HL-60 (cell line): ENCODE measurements around the gene TMIGD2.

Experiments
- DNase-seq, 2 experiments: peaks; one replicate each; pipeline ENCODE4 v3.0.0-alpha.2; 2010 to 2020; ENCODE audit warnings: low read depth in 1 of 2, low spot score in 1 of 2
- H3K27ac ChIP-seq: fragments of 250-450 bp; sonication (Bioruptor Pico); replicated peaks from 2 replicates; pipeline ENCODE4 v1.5.1; 2020; ENCODE audit warnings: mild to moderate bottlenecking, moderate library complexity
- H3K27me3 ChIP-seq: fragments of 250-450 bp; sonication (Bioruptor Pico); 2 replicates; pipeline ENCODE4 v1.5.1; 2021; ENCODE audit warnings: mild to moderate bottlenecking, moderate library complexity; ENCODE audit not compliant: insufficient read depth, poor library complexity, severe bottlenecking
- H3K4me3 ChIP-seq: replicated peaks from 2 replicates; pipeline ENCODE4 v1.5.1; 2011; ENCODE audit warnings: mild to moderate bottlenecking, control low read depth, low read length; ENCODE audit not compliant: insufficient read depth
- GABPA ChIP-seq: IDR thresholded peaks from 2 replicates; pipeline ENCODE4 v1.6.1; 2012; ENCODE audit warnings: low read depth
- POLR2AphosphoS5 ChIP-seq: IDR thresholded peaks from 2 replicates; pipeline ENCODE4 v1.6.1; 2012; ENCODE audit warnings: low read depth
- REST ChIP-seq: IDR thresholded peaks from 2 replicates; pipeline ENCODE4 v1.6.1; 2012; ENCODE audit warnings: low read depth; ENCODE audit not compliant: insufficient replicate concordance
- SPI1 ChIP-seq: IDR thresholded peaks from 2 replicates; pipeline ENCODE4 v1.6.1; 2012; ENCODE audit warnings: low read depth, mild to moderate bottlenecking, borderline replicate concordance
- TF ChIP-seq, protein P1 (sequence below): IDR thresholded peaks from one replicate; pipeline ENCODE4 v1.5.1; 2011; ENCODE audit warnings: low read length, control low read depth, inconsistent platforms; ENCODE audit not compliant: insufficient read depth

Gene TMIGD2

GRCh38 chr19:4298810-4299550 lies 3.2 kb downstream of the TMIGD2 start:
- DNase-seq, result no peak
- TF ChIP-seq, protein P1, sequence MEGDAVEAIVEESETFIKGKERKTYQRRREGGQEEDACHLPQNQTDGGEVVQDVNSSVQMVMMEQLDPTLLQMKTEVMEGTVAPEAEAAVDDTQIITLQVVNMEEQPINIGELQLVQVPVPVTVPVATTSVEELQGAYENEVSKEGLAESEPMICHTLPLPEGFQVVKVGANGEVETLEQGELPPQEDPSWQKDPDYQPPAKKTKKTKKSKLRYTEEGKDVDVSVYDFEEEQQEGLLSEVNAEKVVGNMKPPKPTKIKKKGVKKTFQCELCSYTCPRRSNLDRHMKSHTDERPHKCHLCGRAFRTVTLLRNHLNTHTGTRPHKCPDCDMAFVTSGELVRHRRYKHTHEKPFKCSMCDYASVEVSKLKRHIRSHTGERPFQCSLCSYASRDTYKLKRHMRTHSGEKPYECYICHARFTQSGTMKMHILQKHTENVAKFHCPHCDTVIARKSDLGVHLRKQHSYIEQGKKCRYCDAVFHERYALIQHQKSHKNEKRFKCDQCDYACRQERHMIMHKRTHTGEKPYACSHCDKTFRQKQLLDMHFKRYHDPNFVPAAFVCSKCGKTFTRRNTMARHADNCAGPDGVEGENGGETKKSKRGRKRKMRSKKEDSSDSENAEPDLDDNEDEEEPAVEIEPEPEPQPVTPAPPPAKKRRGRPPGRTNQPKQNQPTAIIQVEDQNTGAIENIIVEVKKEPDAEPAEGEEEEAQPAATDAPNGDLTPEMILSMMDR, result no peak
- TF ChIP-seq REST (no peak), SPI1 (no peak), POLR2AphosphoS5 (no peak), GABPA (no peak)
- Histone ChIP-seq H3K27me3 (peaks cover under 1% of the 10 kb centered on the region), H3K27ac (no peak overlapping the region), H3K4me3 (no peak overlapping the region)

DNA sequence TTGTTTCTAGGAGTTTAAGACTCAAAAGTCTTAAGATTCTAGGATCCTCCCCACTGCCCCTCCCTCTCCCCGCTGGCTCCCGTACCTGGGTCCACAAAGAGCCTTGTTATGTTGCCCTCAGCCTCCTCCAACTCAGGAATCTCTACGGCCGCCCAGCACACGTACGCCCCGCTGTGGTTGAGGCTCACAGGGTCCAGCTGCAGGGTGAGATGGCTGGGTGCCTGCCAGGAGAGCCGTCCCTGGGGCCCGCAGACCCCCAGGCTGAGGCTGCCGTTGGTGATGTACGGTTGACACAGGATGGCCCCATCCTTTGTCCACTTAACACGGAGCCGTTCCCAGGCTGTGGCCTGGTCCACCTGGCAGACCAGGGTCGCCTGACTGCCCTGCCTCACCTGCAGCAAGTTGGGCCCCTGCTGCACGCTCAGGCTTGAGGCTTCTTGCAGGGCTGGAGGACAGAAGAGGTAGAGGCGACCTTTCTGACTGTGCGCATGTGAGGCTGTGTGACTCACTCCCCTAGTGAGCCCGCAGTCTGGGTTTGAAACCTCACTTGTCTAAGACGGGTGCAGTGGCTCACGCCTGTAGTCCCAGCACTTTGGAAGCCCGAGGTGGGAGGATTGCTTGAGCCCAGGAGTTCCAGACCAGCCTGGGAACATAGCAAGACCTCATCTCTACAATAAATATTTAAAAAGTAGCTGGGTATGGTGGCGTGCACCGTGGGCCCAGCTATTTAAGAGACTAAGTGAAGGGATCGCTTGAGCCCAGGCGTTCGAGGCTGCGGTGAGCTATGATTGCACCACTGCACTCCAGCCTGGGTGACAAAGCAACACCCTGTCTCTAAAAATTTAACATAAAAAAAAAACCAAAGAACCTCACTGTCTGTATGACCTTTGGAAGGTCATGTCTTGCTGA lies 4.0 kb downstream of the TMIGD2 start:
- H3K27me3 ChIP-seq, result no peaks in the 10 kb centered on the region
- no peak overlapping the region for H3K4me3 ChIP-seq
- H3K27ac ChIP-seq, result no peak overlapping the region
- no peak for DNase-seq
- TF ChIP-seq GABPA (no peak), REST (no peak), POLR2AphosphoS5 (no peak), SPI1 (no peak)
- TF ChIP-seq, protein P1, result no peak

- H3K27me3 ChIP-seq, result no peaks in the 10 kb centered on the region
- H3K4me3 ChIP-seq, result no peak overlapping the region
- TF ChIP-seq, protein P1, result no peak
- no peak for TF ChIP-seq SPI1
- no peak for TF ChIP-seq REST
- no peak for TF ChIP-seq GABPA
- TF ChIP-seq POLR2AphosphoS5, result no peak
- no peak overlapping the region for H3K27ac ChIP-seq
- no peak for DNase-seq
Measured at GRCh38 chr19:4295972-4296771, 6.0 kb downstream of the TMIGD2 start.
